Adipose tissue (tissue), 3 donors: Measurements from ENCODE around the gene HIC1. TPM values are rescaled to one million over a fixed set of nuclear protein-coding genes. Genes with fewer than 3 reads are reported as not detected.

Experiments used
- H3K27ac ChIP-seq: one replicate; pipeline ENCODE4 v1.5.1; 2013; ENCODE audit warnings: low read depth, low read length
- whole genome bisulfite sequencing, 3 donors: extraction: QIAGEN DNeasy Blood & Tissue Kit; methylation state at CpG; one replicate each; pipeline ENCODE4 v1.1.7; 2013; 5-methylcytosine and 5-hydroxymethylcytosine counted together
- polyA plus RNA-seq, 3 donors: library from polyadenylated mRNA; stranded (reverse); fragments of 200-250 nt; gene quantifications; one replicate each; pipeline ENCODE4 v1.2.3, GENCODE V29; 2013
- donor health status: healthy with polysubstance abuse.
- donor health status: Bipolar disorder and iron deficiency.
- donor health status: healthy.

HIC1 gene
- polyA plus RNA-seq, 3 donors: 1.6 to 23.3 (median 19.7) TPM

GRCh38 chr17:2055292-2056205 is 646 bp downstream of the HIC1 start:
- WGBS, 3 donors: 2 to 7% (median 3%) methylated on average over 61 to 113 of the region's 113 CpGs
- peak overlapping the region; percentile 51 for H3K27ac ChIP-seq

GRCh38 chr17:2056206-2057174 is 1.6 kb downstream of the HIC1 start:
- peak overlapping the region; percentile 33 for H3K27ac ChIP-seq
- WGBS, 3 donors: 7 to 23% (median 23%) methylated on average over 67 to 85 of the region's 85 CpGs

GRCh38 chr17:2057175-2057759 is 2.4 kb downstream of the HIC1 start:
- 6 to 29% (median 26%) methylated on average over 46 to 81 of the region's 81 CpGs for WGBS, 3 donors
- peak overlapping the region; percentile 33 for H3K27ac ChIP-seq

GRCh38 chr17:2057760-2058585 is 3.1 kb downstream of the HIC1 start:
- 24 to 42% (median 40%) methylated on average over 77 to 98 of the region's 98 CpGs for WGBS, 3 donors
- peak overlapping the region; percentile 61 for H3K27ac ChIP-seq

GRCh38 chr17:2058586-2059546 is 4.0 kb downstream of the HIC1 start:
- WGBS, 3 donors: 14 to 19% (median 16%) methylated on average over 63 to 78 of the region's 78 CpGs
- peak overlapping the region; percentile 61 for H3K27ac ChIP-seq

GRCh38 chr17:2059547-2060384 is 4.9 kb downstream of the HIC1 start:
- WGBS, 3 donors: 48 to 74% (median 50%) methylated on average over 21 of the region's 21 CpGs
- H3K27ac ChIP-seq: no peak overlapping the region

- no peak overlapping the region for H3K27ac ChIP-seq
Observed at GRCh38 chr17:2060385-2060658, 5.4 kb downstream of the HIC1 start.

GRCh38 chr17:2060681-2061440 is 6.0 kb downstream of the HIC1 start:
- no peak overlapping the region for H3K27ac ChIP-seq
- 55 to 82% (median 59%) methylated on average over 21 of the region's 21 CpGs for WGBS, 3 donors

More at GRCh38 chr17:2060385-2060658, 5.4 kb downstream of the HIC1 start:
- WGBS, 3 donors: 57 to 90% (median 69%) methylated on average over 6 of the region's 6 CpGs

GRCh38 chr17:2061441-2061958 is 6.6 kb downstream of the HIC1 start:
- H3K27ac ChIP-seq: no peak overlapping the region
- 75 to 83% (median 75%) methylated on average over 15 to 17 of the region's 17 CpGs for WGBS, 3 donors

- whole genome bisulfite sequencing, 3 donors: 34 to 69% (median 47%) methylated on average over 11 of the region's 11 CpGs
Observed at GRCh38 chr17:2062571-2063183, 7.8 kb downstream of the HIC1 start.

GRCh38 chr17:2063261-2064146 is 8.6 kb downstream of the HIC1 start:
- peak overlapping the region; percentile 35 for H3K27ac ChIP-seq
- WGBS, 3 donors: 60 to 80% (median 61%) methylated on average over 16 of the region's 16 CpGs

More at GRCh38 chr17:2062571-2063183, 7.8 kb downstream of the HIC1 start:
- H3K27ac ChIP-seq: no peak overlapping the region

- WGBS, 3 donors: 58 to 75% (median 63%) methylated on average over 5 of the region's 5 CpGs
Observed at GRCh38 chr17:2064147-2064489, 9.2 kb downstream of the HIC1 start.

GRCh38 chr17:2064520-2064971 is 9.6 kb downstream of the HIC1 start:
- 61 to 83% (median 62%) methylated on average over 6 of the region's 6 CpGs for WGBS, 3 donors

More at GRCh38 chr17:2064147-2064489, 9.2 kb downstream of the HIC1 start:
- H3K27ac ChIP-seq: peak overlapping the region; percentile 35

More at GRCh38 chr17:2064520-2064971, 9.6 kb downstream of the HIC1 start:
- H3K27ac ChIP-seq: peak overlapping the region; percentile 35
